Right renal pelvis (tissue), 4 donors: ENCODE results near the gene CALM3. TPM values are rescaled to one million over a fixed set of nuclear protein-coding genes. Genes with fewer than 3 reads are reported as not detected.
"Not testable (repeated sequence)": the region's sequence is repeated elsewhere in the genome, so short reads cannot be mapped to it uniquely, and the experiment has no call there.

Source experiments
- DNase-seq, 4 donors: peaks; one replicate each; pipeline ENCODE4 v3.0.0-alpha.2; 2013; ENCODE audit warnings: low read depth in 4 of 4, low spot score in 3 of 4, missing footprints in 1 of 4
- polyA plus RNA-seq, 4 donors: library from polyadenylated mRNA; unstranded; fragments of 120-200 nt; gene quantifications; one replicate each; pipeline ENCODE4 v1.2.1, GENCODE V29; 2013; ENCODE audit not compliant: insufficient read length in 4 of 4

Gene CALM3
- polyA plus RNA-seq, 4 donors: 436 to 442 (median 441) TPM

DNA sequence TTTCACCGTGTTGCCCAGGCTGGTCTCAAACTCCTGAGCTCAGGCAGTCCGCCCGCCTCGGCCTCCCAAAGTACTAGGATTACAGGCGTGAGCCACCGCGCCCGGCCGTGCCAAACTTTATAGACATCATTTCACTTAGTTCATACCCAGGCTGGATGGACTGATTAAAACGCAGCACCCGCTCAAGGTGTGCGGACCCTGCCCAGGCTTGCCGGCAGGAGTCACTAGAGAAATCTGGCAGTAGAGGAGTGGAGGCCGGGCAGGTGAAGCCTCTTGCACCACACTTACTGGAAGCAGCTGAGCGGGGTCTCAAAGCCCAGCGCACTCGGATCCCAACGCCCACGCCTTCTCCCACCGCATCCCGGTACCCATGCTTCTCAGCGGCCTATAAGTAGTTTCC is 12.4 kb downstream of the CALM3 start:
- no peak for DNase-seq

DNA sequence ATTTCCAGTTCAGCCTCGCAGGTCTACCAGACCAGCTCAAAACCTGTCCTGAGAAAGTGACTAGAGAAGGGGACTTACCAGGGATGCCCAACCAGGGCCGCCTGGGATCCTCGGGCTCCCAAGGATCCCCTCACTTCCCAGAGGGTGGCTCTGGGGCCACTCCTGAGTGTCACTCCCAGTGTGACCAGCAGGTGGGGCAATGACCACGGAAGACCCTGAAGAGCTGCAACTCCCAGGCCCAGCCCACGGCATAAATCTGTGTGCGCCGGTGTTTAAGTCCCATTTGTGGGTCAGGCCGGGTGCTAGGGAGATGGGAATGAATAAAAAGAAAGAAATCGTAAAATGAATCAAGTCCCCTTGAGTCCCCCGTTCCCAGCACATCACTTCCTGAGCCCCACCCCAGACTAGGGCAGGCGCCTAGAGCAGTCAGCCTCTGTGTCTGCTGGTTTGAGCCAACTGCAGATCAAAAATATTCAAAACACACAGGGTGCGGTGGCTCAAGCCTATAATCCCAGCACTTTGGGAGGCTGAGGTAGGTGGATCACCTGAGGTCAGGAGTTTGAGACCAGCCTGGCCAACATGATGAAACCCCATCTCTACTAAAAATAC is 13.1 kb downstream of the CALM3 start:
- peak in 2 of 4 donors; percentile 73 to 78 for DNase-seq

DNA sequence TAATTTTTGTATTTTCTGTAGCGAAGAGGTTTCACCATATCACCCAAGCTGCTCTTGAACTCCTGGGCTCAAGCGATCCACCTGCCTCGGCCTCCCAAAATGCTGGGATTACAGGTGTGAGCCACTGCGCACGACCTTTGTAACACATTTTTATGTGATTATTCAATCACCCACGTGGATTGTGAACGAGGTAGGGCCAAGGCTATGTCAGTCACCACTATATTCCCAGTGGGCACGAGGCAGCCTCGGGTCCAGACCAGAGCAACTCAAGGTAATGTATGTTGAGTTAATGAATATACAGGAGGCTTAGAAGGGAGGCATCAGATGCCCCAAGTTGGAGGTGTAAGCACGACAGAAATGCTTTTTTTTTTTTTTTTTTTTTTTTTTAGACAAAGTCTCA is 14.8 kb downstream of the CALM3 start:
- no peak for DNase-seq

DNA sequence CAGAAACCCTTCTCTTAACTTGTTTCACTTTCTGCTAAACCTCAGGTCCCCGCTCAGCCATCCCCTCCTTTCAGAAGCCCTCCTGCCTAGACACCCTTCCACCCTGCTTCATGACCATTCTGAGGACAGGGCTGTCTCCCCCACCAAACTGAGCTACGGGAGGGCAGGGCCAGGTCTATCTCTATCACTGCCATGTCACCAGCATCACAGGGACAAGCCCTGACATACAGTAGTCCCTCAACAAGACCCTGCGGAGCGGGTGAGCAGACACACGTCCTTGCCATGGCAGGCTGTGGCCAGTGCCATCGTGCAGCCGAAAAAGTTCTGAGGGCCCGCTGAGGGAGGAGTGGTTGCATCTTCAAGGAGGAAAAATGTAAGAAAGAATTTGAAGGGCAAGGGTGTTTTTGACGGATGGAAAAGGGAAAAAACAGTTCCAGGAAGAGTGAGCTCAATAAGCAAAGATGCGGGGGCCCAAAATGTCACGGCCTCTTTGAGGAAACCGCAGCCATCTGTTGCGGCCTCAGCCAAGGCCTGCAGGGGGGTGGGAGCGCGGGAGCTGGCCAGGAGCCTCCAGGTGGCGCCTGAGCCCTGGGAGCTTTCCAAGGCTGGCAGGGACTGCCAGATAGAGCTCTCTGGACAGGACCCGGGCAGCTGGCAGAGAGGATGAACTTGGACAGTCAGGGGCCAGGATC is 15.6 kb downstream of the CALM3 start:
- DNase-seq: no peak

DNA sequence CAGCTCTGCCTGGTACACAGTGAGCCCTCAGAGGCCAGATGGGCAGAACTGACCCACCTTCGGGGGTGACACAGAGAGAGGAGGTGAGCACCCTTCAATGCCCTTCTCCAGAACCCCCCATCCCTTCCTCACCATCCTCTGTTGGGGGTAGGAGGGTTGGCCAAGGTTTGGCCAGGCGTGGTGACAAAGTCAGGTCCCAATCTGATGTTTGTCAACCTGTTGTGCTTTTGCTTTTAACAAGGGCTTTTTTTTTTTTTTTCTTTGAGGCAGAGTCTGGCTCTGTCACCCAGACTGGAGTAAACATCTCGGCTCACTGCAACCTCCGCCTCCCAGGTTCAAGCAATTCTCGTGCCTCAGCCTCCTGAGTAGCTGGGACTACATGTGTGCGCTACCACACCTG is 16.5 kb downstream of the CALM3 start:
- DNase-seq: no peak

DNA sequence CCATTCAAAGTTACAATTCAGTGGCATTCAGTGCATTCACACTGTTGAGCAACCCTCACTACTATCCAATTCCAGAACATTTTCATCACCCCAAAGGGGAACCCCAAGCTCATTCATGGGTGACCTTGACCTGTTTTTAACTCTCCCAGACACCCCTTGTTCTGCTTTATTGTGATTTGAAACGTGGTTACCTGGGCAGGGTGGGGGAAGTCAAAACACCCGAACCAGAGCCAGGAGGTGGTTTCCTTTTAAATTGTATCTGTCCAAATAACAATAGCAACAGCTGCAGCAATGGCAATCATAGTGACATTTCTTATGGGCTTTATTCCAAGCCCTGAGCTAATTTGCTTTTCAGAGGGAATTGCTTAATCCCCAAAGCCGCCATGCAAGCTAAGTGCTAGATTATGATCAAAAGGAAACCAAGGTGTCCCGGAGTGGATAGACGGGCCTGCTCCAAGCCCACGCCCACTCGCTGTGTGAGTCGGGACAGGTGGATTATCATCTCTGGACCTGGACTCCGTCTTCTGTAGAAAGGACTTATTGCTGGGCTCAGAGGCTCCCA is 17.6 kb downstream of the CALM3 start:
- DNase-seq: no peak

DNA sequence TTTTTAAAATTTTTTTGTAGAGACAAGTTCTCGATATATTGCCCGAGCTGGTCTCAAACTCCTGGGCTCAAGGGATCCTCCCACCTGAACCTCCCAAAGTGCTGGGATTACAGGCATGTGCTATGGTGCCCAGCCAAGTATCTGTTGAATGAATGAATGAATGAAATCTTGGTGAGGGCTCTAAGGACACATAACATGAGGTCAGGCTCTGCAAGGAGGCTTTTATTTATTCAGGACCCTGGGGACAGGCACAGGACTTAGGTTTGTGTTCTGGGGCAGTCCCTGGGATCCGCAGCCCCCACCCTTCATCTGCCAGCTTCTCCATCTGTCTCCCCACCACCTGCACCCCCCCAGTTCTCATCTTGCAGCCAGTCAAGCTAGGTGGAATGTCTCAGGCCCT is 19.1 kb downstream of the CALM3 start:
- no peak for DNase-seq

DNA sequence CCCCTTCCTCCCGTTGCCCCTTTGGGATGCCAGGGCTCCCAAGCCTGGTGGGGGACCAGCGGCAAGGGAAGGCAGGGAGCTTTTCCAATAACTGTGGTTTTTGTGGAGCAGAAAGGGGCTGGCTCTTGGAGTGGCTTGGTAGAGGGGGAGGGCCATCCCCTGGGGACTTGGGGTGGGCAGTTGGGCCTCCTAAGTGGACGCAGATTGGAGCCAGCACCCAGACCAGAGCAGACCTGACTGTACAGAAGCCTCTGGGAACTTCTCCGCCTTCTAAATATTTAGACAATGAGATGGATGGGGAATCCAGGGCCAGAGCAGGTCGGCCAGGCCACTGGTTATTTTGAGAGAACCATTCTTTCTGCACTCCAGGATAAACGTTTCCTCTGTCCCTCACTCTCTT is 19.6 kb downstream of the CALM3 start:
- DNase-seq: no peak

DNA sequence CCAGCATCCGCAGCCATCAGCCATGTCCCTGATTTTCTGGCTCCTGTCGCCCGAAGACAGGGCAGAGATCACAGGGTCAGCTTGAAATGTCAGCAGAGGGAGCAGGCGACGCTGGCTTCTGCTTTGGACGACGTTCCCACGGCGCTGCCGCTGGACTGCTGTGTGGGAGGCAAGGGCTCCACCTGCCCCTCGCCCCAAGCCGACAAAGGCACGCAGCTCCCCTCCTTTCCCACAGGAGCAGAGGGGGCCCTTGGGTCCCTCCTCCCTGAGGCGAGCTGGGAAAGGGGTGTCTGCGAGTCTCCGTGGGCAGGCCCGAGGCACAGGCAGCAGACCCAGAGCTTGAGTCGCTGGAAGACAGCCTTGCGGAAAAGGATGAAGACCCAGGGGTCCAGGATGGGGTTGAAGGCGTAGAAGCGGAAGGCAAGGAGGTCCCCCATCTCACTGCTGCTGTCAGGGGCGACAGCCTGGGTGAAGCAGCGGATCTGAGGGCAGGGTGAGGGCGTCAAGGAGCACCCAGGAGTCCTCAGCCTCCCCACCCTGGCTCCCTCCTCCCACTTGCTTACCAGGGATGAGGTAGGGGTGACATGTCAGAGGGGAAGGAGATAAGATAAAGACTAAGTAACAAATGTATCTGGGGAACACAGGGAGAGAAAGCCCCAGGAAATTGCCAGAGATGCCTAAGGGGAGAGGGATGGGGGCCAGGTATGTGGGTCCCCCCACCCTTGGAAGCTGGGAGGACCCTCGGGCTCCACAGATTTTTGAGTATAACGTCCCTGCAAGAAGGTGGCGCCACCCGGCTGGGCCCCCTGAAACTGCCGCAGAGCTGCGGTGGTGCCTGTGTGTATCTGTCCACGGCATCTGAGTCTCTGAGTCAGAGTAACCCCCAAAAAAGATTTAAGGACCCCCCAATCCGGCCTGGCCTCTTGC is 20.3 kb downstream of the CALM3 start:
- no peak for DNase-seq

DNA sequence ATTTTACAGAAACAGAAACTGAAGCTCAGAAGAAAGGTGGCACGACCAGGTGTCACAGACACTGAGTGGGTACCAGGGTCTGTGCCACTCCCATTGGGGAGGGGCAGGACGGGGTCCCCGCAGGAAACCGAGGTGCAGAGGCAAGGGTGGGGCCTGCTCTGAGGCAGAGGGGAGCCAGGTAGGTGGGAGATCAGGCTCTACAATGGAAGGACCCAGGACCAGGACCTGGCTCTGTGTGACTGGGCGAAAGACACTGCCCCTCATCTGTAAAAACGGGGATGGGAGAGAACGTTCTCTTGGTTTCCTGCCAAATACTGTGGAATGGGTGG is 21.0 kb downstream of the CALM3 start:
- DNase-seq: no peak

DNA sequence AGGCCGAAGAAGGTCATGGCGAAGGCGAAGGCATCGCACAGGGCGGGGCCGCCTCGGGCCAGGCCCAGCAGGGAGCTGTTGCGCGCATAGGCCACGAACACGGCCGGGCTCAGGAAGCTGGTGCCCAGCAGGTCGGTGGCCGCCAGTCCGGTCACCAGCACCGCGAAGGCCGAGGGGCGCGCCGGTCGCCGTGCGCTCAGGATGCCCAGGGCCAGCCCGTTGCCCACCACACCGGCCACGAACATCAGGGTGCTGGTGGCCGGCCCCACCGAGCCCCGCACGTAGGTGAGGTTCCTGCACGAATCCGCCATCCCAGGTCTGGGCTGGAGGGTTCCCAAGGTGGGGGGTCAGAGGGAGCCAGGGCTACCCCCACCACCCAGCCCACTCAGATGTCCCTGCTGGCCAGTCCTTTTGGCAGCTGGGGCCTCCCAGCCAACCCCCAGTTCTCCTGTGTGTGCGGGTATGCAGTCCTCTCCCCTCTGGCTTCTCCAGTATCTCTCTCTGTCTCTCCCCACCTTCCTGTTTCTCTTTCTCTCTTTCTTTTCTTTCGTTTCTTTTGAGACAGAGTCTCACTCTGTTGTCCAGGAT is 22.9 kb downstream of the CALM3 start:
- no peak for DNase-seq

DNA sequence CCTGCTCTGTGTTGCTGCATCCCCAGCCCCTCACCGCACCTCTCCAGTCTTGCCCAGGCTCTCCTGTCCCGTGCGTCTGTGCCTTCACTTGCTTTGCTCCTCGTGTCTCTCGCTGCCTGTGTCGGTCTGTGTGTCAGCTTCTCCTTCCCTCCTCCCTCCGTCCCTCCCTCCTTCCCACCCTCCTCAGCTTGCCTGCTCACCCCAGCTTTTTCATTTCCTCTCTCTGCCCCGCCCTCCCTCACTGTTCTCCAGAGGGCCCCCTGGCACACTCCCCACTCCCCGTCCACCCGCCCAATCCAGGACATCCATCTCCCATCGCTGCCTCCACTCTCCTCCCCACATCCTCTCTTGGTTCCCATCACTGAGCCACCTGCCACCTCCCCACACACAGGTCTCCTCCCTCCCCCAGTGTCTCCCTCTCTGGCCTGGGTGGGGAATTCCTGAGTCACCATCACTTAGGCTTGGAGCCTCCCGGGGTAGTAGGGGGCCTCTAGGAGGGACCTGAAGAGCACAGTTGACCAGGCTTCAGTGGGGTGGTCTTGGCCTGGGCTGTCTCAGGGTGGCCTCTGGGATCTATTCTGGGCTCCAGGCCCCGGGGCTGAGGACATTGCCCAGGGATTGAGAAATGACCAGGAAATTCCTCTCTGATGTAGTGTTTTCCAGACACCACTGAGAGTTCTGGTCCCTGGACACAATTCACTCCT is 24.0 kb downstream of the CALM3 start, which contains the start of gene PTGIR:
Gene PTGIR, minus strand, starts transcription at position 132 of the 704 bp plus-strand sequence. CDS start 864 bp downstream, outside the sequence.
- DNase-seq: no peak

DNA sequence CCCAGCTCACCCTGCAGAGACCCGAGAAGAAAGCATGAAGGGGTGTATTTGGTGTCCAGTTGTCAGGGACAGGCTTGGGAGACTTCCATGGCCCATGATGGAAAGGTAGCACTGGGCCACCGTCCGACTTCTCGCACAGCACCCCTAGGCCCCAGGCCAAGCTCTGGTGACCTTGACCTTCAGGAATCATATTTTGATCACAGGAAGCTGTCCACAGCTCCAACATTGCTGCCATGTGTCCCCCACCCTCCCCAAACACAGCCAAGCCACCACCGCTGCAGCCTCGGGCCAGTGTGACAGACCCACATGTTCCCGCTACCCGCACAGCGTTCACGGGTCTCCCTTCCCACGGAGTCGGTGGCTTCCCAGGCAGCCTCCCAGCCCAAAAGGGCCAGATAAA is 24.6 kb downstream of the CALM3 start:
- no peak for DNase-seq

DNA sequence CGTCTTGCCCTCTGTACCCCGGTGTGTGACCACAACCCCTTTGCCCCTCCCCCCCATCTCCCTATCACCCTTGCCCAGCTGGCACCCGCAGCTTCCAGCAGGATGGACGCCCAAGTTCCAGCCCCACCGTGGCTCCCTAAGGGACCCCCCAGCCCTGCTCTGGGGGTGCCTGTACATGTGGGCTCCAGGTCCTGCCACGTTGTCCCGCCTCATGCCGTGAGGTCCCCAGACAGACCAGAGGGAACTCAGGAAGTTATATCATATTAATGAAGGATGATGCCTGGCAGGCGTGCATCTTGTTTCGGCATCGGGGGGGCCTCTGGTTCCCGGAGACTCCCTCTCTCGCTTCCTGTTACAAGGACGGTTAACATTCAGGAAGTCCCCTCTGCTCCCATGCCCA is 25.3 kb downstream of the CALM3 start:
- DNase-seq: no peak

DNA sequence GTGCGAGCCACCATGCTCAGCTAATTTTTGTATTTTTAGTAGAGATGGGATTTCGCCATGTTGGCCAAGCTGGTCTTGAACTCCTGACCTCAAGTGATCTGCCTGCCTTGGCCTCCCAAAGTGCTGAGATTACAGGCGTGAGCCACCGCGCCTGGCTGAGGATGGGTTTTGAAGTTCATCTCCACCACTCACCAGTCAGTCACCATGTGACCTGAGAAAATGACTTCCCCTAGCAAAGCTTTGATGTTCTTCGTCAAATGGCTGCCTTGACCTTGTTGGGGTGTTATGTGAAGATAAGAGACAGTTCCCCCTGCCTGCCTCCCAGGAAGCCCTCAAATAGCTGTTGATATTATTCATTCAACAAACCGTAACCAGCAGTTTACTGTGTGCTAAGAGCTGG is 27.8 kb downstream of the CALM3 start:
- DNase-seq: not testable (repeated sequence)

DNA sequence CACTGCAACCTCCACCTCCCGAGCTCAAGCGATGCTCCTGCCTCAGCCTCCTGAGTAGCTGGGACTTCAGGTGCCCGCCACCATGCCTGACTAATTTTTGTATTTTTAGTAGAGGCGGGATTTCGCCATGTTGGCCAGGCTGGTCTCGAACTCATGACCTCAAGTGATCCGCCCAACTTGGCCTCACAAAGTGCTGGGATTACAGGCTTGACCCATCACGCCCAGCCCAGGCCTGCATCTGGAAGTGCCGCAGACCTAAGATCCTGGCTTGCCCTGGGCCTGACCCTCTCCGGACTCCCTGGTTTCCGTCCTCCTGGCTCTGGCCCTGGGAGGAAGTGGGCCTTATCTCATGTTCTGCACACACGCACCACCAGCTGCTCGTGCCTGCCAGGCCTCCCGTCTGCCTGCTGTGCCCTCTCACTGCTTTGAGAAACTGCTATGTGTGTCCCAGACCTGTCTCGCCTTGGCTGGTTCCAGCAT is 28.5 kb downstream of the CALM3 start:
- DNase-seq: no peak

DNA sequence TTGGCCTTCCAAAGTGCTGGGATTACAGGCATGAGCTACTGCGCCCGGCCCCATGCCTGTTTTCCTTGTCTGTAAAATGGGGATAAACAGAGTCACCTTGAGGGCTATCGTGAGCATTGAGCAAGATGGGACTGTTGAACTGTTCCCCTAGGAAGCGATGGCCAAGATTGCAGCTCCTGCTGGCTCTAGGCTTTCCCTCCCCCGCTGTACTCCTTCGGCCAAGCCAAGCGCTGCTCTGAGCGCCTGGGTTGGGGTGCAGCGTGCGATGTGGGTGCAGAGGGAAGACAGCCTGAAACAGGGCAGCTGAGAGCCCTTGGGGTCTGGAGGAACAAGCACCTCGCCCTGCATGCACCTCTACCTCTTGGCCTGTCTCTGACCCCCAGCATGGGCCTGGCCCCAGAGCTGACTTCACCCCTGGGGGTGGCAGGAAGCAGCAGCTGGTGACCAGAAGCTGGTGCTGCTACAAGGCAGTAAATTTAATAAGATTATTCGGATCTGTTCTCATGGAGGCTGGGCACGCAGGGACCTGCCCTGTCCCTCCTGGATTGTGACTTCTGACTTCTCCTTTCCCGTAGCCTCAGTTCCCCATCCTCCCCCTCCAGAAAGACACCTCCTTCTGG is 29.6 kb downstream of the CALM3 start:
- DNase-seq: no peak

DNA sequence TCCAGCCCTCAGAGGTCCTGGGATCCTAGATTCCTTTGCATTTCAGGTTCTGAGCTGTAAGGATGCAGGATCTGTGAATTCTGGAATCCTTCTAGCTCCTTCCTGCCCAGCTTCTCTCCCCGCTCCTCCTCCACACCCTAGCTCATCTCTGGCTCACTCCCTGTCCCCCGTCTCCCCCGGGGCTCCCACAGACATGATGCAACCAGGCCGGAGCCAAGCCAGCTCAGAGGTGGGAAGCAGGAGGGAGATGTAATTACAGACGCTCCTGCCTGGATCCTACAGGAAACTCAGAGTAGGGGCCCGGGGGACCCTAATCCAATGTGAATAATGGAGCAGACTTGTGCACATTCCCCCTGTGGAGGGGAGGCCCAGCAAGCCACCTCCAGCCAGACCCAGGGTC is 30.4 kb downstream of the CALM3 start:
- no peak for DNase-seq

DNA sequence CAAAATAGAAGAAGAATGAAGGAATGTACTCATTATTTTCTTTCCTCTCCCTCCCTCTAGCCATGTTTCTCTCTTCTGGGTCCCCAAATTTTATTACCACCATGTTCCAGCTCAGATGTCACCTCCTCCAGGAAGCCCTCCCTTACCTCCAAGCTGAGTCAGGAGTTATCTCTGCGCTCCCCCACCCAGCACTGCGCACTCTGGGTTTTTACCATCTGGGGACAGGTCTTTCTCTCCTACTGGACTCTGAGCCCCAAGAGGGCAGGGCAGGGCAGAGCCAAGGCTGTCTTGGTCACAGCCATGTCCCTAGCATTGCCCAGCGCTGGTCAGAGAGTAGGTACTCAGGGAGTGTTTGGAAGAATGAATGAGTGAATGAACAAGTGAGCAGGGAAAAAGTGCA is 32.0 kb downstream of the CALM3 start:
- no peak for DNase-seq
